PC-9 (cell line): Measurements from ENCODE around the gene ACKR2.
"Not testable (repeated sequence)": the region's sequence is repeated elsewhere in the genome, so short reads cannot be mapped to it uniquely, and the experiment has no call there.

Source experiments
- CTCF ChIP-seq: fragments of 200-600 bp; sonication (generic); conservative IDR thresholded peaks from 2 replicates; pipeline ENCODE4 v1.6.1; 2017; ENCODE audit warnings: mixed run types, antibody characterized with exemption, mild to moderate bottlenecking, moderate library complexity
- EZH2 ChIP-seq: fragments of 200-600 bp; sonication (generic); IDR thresholded peaks from 2 replicates; pipeline ENCODE4 v1.8.0; 2017; ENCODE audit warnings: antibody characterized with exemption, low read depth

GRCh38 chr3:42883251-42883930, 74.1 kb downstream of the ACKR2 start:
- TF ChIP-seq CTCF, EZH2: not testable (repeated sequence)
